ENCODE measurements around the gene CPE. TPM values are rescaled to one million over a fixed set of nuclear protein-coding genes. Genes with fewer than 3 reads are reported as not detected.
A peak's percentile ranks its signal among the peaks of the same experiment; 100 is the strongest.

The CPE gene
- total RNA-seq, 1 experiment from 2014 or later = 0.92 TPM

GRCh38 chr4:165343353-165344191, 35.2 kb upstream of the CPE start:
- ChIA-PET POLR2A (no interaction called here), CTCF (no interaction called here)
- Histone ChIP-seq H3K36me3 (ENCODE audit: control insufficient read depth, insufficient read depth, low read length) (peaks cover 14% of the 10 kb centered on the region), H3K27ac (ENCODE audit: low read length) (no peak overlapping the region), H3K9me3 (ENCODE audit: control insufficient read depth, insufficient read depth, low read depth, low read length) (no peaks in the 10 kb centered on the region), H3K4me1 (ENCODE audit: control insufficient read depth, insufficient read depth, low read length) (no peaks in the 10 kb centered on the region), H3K4me3 (ENCODE audit: low read depth in 2 of 2, low read length in 2 of 2) (no peak overlapping the region), H3K27me3 (ENCODE audit: control insufficient read depth, insufficient read depth, low read length) (no peaks in the 10 kb centered on the region)
- intact Hi-C loops (cut with micrococcal nuclease; ENCODE audit: unreplicated experiment) = loop anchor here (2.0 kb wide), 1 partner anchor 209 kb away; no protein-coding TSS in a partner anchor
- TF ChIP-seq POLR2AphosphoS5 (IDR thresholded peaks at IDR 0.05; ENCODE audit: low read depth, low read length) (peak; percentile 52), TCF7L2 (IDR thresholded peaks at IDR 0.05; ENCODE audit: low read depth, low read length) (no peak), SIN3A (IDR thresholded peaks at IDR 0.05; ENCODE audit: borderline replicate concordance, insufficient read depth, low read depth, low read length) (no peak)
- TF ChIP-seq, protein P1, sequence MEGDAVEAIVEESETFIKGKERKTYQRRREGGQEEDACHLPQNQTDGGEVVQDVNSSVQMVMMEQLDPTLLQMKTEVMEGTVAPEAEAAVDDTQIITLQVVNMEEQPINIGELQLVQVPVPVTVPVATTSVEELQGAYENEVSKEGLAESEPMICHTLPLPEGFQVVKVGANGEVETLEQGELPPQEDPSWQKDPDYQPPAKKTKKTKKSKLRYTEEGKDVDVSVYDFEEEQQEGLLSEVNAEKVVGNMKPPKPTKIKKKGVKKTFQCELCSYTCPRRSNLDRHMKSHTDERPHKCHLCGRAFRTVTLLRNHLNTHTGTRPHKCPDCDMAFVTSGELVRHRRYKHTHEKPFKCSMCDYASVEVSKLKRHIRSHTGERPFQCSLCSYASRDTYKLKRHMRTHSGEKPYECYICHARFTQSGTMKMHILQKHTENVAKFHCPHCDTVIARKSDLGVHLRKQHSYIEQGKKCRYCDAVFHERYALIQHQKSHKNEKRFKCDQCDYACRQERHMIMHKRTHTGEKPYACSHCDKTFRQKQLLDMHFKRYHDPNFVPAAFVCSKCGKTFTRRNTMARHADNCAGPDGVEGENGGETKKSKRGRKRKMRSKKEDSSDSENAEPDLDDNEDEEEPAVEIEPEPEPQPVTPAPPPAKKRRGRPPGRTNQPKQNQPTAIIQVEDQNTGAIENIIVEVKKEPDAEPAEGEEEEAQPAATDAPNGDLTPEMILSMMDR (IDR thresholded peaks at IDR 0.05) = peak; percentile 59
- TF ChIP-seq, protein P2, sequence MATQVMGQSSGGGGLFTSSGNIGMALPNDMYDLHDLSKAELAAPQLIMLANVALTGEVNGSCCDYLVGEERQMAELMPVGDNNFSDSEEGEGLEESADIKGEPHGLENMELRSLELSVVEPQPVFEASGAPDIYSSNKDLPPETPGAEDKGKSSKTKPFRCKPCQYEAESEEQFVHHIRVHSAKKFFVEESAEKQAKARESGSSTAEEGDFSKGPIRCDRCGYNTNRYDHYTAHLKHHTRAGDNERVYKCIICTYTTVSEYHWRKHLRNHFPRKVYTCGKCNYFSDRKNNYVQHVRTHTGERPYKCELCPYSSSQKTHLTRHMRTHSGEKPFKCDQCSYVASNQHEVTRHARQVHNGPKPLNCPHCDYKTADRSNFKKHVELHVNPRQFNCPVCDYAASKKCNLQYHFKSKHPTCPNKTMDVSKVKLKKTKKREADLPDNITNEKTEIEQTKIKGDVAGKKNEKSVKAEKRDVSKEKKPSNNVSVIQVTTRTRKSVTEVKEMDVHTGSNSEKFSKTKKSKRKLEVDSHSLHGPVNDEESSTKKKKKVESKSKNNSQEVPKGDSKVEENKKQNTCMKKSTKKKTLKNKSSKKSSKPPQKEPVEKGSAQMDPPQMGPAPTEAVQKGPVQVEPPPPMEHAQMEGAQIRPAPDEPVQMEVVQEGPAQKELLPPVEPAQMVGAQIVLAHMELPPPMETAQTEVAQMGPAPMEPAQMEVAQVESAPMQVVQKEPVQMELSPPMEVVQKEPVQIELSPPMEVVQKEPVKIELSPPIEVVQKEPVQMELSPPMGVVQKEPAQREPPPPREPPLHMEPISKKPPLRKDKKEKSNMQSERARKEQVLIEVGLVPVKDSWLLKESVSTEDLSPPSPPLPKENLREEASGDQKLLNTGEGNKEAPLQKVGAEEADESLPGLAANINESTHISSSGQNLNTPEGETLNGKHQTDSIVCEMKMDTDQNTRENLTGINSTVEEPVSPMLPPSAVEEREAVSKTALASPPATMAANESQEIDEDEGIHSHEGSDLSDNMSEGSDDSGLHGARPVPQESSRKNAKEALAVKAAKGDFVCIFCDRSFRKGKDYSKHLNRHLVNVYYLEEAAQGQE (IDR thresholded peaks at IDR 0.05; ENCODE audit: insufficient read depth in 1 of 2, low read depth in 2 of 2, low read length in 1 of 2) = no peak
- DNase-seq (ENCODE audit: low read depth, low spot score) = no peak
- no peak for ATAC-seq
- in situ Hi-C loops (cut with HindIII; ENCODE audit: low pct_unique_long_range_greater_than_20kb, low sequenced_read_pairs) = no loop called here
- no TSS peak for BruUV-seq (replicated peaks)

DNA sequence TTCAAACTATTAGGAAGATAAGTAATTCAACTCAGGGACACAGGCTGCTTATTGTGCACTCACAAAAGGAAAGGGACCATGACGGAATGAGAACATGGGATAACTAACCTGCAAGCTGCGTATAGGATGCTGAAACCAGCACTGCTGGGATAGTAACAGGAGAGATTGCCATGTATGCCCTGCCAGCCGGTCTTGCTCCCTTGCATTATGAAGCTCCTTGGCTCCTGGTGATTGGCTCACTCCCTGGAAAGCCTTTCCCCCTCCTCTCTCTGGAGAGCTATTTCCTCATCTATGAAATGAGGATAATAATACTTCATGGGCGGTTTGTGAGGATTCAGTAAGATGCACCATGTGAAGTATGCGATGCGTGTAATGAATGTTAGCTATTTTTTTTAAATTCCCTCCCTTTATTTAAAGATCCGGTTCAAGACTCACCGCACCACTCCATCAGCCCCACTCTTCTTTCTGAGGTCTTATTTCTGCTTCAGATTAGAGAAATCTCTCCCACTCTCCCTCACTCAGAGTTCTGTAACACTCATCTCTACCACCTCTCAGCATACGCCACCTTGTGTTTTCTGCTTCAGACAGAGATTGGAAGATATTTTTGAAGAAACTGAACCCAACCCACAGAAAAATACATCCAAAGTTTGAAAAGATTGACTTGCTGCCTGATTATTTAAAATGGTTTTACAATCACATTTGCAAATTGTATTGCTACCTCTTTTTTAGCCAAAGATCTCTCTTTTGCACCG, 33.0 kb upstream of the CPE start:
- Histone ChIP-seq H3K27me3 (ENCODE audit: control insufficient read depth, insufficient read depth, low read length) (no peaks in the 10 kb centered on the region), H3K27ac (ENCODE audit: low read length) (no peak overlapping the region), H3K4me3 (ENCODE audit: low read depth in 2 of 2, low read length in 2 of 2) (no peak overlapping the region), H3K4me1 (ENCODE audit: control insufficient read depth, insufficient read depth, low read length) (no peaks in the 10 kb centered on the region), H3K36me3 (ENCODE audit: control insufficient read depth, insufficient read depth, low read length) (peaks cover 8% of the 10 kb centered on the region), H3K9me3 (ENCODE audit: control insufficient read depth, insufficient read depth, low read depth, low read length) (no peaks in the 10 kb centered on the region)
- BruUV-seq (replicated peaks) = no TSS peak
- ChIA-PET POLR2A (no interaction called here), CTCF (interaction anchor here (0.8 kb wide), 1 partner anchor 215 kb away, joined by 4 read pairs; no protein-coding TSS in a partner anchor)
- ATAC-seq (no peak), DNase-seq (ENCODE audit: low read depth, low spot score) (no peak)
- TF ChIP-seq, protein P1 (IDR thresholded peaks at IDR 0.05) = peak; percentile 22; the same call in 1 of the 2 replicates
- no peak for TF ChIP-seq POLR2AphosphoS5 (IDR thresholded peaks at IDR 0.05; ENCODE audit: low read depth, low read length)
- intact Hi-C loops (cut with micrococcal nuclease; ENCODE audit: unreplicated experiment) (no loop called here), in situ Hi-C loops (cut with HindIII; ENCODE audit: low pct_unique_long_range_greater_than_20kb, low sequenced_read_pairs) (no loop called here)

Measured in Panc1 (cell line).